GM12864 (cell line): ENCODE results near the gene POM121.
"Not testable (repeated sequence)": the region's sequence is repeated elsewhere in the genome, so short reads cannot be mapped to it uniquely, and the experiment has no call there.

ENCODE experiments used
- DNase-seq: peaks from one replicate; pipeline ENCODE4 v3.0.0-alpha.2; 2011; ENCODE audit warnings: low read depth
- H3K4me3 ChIP-seq: 2 replicates; pipeline ENCODE4 v1.5.1; 2011; ENCODE audit warnings: mild to moderate bottlenecking, low read depth, low read length, control low read depth
- TF ChIP-seq, protein P1 (sequence below): IDR thresholded peaks from 2 replicates; pipeline ENCODE4 v1.5.1; 2011; ENCODE audit warnings: low read depth, mild to moderate bottlenecking, moderate library complexity, low read length, control low read depth, inconsistent platforms; ENCODE audit errors: missing control alignments

Gene POM121

DNA sequence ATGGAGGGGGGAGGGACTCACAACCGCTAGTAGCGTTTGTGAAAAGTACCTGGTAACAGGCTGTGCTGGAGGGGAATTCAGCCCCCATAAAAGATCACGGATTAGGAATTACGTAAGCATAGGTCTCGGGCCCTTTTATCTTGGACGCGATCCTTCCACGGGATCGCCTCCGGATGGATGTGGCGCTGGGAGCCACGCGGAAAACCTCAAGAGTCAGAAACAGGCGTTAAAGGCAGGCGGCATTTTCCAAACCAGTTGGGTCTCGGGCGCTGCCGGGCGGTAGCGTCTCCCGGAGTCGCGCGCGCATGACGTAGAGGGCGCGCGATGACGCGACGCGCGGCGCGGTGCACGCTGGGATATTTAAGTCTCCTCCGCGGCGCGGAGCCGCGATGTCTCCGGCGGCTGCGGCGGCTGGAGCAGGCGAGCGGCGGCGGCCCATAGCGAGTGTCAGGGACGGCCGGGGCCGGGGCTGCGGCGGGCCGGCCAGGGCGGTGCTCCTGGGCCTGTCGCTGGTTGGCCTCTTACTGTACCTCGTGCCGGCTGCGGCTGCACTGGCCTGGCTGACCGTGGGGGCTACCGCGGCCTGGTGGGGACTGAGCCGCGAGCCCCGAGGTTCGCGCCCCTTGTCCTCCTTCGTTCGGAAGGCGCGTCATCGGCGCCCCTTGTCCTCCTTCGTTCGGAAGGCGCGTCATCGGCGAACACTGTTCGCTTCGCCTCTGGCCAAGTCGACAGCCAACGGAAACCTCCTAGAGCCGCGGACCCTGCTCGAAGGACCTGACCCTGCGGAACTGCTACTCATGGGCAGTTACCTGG, at the start of gene POM121:
Gene POM121 (plus strand): TSS at position 363 of the 813 bp plus-strand sequence. CDS start 27 bp downstream, at position 390.
- H3K4me3 ChIP-seq: peak within 1 kb of the TSS; percentile 77
- TF ChIP-seq, protein P1, sequence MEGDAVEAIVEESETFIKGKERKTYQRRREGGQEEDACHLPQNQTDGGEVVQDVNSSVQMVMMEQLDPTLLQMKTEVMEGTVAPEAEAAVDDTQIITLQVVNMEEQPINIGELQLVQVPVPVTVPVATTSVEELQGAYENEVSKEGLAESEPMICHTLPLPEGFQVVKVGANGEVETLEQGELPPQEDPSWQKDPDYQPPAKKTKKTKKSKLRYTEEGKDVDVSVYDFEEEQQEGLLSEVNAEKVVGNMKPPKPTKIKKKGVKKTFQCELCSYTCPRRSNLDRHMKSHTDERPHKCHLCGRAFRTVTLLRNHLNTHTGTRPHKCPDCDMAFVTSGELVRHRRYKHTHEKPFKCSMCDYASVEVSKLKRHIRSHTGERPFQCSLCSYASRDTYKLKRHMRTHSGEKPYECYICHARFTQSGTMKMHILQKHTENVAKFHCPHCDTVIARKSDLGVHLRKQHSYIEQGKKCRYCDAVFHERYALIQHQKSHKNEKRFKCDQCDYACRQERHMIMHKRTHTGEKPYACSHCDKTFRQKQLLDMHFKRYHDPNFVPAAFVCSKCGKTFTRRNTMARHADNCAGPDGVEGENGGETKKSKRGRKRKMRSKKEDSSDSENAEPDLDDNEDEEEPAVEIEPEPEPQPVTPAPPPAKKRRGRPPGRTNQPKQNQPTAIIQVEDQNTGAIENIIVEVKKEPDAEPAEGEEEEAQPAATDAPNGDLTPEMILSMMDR: no peak
- peak; percentile 53 for DNase-seq

DNA sequence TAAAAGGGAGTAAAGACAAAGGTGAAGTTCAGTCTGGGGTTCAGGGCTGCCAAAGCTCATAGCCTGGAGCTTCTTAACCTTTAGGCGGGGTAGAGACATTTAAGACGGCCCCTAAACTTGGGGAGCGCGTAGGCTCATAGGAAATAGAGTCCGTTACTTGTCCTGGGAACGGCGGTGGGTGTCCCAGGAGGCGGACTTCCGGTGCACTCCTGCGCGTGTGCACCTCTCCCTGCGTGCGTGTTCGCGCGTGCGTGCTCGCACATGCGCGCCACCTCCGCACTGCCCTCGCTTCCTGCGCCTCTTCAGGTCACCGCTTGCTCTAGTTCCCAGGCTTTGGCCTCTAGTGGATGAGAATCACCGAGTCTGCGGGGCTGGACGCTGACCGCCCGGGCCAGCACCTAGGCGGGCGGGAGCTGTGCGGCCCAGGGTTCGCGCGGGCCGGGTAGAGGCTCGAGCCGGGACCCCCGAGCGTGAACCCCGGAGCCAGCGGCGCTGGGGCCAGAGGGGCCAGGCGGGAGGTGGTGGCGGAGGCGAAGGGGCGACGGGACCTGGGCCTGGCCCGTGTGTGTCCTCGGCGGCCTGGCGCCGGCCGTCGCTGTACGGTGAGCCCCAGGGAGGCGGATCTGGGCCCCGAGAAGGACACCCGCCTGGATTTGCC, 45.7 kb upstream of the POM121 start:
- DNase-seq: peak; percentile 71
- H3K4me3 ChIP-seq: peak overlapping the region; percentile 96

DNA sequence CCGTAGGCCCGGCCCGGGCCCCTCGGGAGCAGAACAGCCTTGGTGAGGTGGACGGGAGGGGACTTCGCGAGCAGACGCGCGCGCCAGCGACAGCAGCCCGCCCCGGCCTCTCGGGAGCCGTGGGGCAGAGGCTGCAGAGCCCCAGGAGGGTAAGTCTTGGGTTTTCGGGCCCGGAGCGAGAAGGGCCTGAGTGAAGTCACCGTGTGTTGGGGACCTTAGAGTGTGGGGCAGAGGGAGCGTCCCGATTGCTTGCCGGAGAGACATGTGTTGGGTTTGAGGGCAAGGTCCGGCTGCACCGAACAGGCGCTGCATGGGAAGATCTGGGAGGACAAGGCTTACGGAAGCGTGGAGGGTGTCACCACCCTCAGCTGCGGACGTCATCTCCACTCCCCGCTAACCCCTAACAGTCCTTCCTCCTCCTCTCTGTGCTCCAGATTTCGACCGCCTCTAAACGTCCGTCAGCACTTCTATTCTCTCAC, 45.1 kb upstream of the POM121 start:
- DNase-seq: peak; percentile 24
- peak overlapping the region; percentile 96 for H3K4me3 ChIP-seq

DNA sequence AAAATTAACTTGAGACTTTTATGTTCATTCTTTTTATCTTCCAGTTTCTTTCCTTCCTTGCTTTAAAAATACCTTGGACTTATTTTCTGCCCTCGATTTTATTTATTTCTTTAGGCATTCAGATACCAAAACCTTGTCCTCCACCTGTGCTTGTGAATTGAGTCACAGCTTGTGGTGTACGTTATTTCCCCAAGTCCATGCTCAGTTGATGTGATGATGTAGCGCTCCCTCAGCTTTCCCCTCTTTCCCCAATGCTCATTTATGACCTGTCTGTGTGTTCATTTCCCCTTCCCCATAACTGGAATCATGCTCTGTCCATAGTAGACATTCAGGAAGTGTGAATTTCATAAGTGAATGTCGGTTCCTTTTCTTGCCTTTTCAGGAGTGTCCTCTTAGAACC, 33.1 kb upstream of the POM121 start:
- not testable (repeated sequence) for H3K4me3 ChIP-seq, DNase-seq

DNA sequence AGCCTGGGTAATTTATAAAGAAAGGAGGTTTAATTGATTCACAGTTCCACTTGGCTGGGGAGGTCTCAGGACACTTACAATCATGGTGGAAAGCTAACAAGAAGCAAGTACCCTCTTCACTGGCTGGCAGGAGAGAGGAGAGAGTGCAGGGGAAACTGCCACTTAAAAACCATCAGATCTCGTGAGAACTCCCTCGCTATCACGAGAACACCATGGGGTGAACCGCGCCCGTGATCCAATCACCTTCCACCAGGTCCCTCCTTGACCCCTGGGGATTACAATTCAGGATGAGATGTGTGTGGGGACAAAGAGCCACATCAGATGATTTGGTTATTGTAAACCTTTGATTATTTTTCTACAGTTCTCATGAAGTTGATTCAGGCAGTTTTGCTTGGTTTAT, 20.2 kb upstream of the POM121 start:
- DNase-seq, H3K4me3 ChIP-seq: not testable (repeated sequence)

DNA sequence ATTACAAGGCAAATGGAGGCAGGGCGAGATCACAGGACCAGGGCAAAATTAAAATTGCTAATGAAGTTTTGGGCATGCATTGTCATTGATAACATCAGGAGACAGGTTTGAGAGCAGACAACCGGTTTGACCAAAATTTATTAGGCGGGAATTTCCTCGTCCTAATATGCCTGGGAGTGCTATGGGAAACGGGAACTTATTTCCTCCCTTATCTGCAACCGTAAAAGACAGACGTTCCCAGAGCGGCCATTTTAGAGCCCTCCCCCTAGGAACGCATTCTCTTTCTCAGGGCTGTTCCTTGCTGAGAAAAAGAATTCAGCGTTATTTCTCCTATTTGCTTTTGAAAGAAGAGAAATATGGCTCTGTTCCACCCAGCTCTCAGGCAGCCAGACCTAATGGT, 16.5 kb upstream of the POM121 start:
- DNase-seq, H3K4me3 ChIP-seq: not testable (repeated sequence)

DNA sequence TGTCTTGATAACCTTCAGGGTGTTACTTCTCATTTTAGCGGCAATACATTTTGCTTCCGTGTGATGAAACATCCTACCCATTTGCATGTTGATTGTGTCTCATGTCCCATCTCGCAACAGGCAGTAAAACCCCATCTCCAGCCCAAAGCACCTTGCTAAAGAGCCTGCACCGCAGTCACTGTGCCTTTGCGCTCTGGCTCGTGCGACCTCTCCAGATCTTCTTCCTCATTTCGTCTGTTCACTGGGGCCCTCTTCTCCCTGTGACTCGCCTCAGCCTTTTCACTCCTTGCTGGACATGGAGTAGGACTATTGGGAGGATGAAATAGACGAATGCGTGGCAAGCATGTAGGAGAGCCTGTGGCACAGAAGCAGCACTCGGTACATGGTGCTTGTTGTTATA, 13.5 kb upstream of the POM121 start:
- DNase-seq, H3K4me3 ChIP-seq: not testable (repeated sequence)

DNA sequence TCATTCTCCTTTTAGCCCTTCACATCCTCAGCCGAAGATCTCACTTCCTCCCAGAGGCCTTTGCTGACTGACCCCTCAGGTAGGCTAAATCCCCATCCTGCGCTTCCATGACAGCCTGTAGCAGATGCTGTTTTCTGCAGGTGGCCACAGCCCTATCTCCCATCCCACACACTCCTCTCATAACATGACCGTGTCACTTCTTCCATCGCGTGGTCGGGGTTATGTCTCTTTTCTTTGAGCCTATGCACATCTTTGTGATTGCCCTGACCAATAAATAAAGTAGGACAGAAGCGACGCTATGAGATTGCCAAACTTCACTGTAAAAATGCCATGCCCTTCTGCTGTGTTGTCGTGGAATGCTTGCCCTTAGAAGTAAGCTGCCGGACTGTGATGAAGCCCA, 11.1 kb upstream of the POM121 start:
- DNase-seq, H3K4me3 ChIP-seq: not testable (repeated sequence)

DNA sequence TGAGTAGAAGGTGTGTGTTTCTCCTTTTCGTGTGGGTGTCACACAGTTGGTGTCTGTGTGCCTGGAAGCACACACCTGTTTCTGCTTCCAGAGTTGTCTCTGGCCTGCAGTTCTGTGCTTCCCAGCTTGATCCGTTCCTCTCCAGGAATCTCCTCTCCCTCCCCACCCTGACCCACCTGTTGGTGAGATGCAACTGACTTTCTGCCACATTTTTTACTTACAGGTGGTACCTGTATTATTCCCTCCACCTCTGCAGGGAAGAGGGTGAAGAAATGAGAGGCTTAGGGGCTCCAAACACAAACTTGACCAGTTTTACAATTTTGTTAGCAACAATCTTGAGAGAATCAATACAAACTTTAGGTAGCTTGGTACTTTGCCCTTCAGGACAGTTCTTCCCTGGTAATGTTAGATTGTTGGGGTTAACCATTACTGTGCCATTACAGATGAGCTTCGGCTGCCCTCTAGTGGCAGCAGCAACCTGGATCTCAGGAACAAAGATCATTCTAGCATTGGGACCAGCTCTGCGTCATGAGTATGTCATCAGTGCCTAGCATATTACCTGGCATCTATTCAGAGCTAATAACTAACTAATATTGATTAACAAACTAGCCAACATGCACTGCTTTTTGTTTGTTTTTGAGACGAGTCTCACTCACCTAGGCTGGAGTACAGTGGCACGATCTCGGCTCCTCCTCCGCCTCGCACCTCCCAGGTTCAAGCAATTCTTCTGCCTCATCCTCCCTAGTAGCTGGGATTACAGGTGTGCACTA, 10.0 kb upstream of the POM121 start:
- DNase-seq, H3K4me3 ChIP-seq: not testable (repeated sequence)
- TF ChIP-seq, protein P1: peak; percentile 68

DNA sequence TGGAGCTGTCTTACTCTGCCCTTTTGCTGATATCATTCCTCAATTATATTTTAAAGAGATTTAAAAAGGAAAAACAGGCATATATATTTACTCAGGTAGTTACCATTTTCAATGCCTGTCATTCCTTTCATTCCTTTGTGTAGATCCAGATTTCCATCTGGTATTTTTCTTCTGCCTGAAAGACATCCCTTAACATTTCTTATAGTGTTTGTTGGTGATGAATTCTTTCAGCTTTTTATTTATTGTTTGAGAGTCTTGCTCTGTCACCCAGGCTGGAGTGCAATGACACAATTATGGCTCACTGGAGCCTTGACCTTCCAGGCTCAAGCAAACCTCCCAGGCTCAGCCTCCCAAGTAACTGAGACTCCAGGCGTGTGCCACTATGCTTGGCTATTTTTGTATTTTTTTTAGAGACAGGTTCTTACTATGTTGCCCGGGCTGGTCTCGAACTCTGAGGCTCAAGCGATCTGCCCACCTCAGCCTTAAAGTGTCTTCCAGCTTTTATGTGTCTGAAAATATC, 5.6 kb upstream of the POM121 start:
- no peak overlapping the region for H3K4me3 ChIP-seq
- TF ChIP-seq, protein P1: no peak
- no peak for DNase-seq
